Effector CD8-positive, alpha-beta T cell (primary cell): ENCODE measurements around the gene EXT2.

ENCODE experiments used
- DNase-seq: peaks from one replicate; lab custom pipeline; 2025; lab: John Stamatoyannopoulos, UW

The EXT2 gene

DNA sequence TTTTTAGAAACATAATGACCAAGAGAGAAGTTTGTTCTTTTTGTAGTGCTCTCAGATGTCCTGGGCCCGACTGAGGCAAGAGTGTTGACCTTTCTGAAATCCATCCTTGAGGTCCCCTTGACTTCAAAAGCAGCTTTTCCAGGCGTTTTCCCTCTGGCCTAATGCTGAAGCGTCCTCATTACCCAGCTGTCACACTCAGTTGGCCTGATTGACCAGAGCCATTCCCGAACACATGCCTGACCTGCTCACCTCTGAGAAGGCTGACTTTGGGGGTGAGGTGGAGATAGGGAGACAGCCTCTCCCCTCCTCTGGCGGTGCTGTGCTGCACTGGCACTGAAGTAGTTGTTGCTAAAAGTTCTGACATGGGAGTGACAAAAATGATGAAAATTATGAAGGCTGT, 147.6 kb downstream of the EXT2 start:
- no peak for DNase-seq

DNA sequence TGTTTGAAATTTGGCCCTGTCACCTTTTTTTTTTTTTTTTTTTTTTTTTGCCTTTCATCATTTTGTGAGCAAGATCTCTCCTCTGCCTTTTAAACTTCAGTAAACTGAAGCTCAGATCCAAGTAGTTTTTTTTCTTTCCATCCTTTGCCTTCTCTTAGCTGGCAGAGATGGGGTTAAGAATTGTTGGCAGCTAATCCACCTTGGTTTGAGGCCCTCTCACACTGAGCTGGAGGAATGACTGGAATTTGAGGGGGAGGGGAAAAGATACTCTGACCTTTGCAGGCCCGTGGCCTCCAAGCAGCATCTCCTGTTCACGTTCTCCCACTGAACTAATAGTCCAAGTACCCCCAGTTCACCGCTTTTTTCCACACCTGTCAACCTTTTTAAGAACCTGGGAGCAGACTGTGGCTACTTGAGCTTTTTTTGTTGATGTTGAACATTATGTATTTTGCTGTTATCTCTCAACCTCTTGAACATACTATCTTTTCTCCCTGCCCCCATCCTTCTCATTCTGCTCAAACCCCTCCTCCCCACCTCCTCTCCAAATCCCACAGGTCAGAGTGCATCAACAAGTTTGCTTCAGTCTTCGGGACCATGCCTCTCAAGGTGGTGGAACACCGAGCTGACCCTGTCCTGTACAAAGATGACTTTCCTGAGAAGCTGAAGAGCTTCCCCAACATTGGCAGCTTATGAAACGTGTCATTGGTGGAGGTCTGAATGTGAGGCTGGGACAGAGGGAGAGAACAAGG, 148.3 kb downstream of the EXT2 start:
- DNase-seq = no peak

DNA sequence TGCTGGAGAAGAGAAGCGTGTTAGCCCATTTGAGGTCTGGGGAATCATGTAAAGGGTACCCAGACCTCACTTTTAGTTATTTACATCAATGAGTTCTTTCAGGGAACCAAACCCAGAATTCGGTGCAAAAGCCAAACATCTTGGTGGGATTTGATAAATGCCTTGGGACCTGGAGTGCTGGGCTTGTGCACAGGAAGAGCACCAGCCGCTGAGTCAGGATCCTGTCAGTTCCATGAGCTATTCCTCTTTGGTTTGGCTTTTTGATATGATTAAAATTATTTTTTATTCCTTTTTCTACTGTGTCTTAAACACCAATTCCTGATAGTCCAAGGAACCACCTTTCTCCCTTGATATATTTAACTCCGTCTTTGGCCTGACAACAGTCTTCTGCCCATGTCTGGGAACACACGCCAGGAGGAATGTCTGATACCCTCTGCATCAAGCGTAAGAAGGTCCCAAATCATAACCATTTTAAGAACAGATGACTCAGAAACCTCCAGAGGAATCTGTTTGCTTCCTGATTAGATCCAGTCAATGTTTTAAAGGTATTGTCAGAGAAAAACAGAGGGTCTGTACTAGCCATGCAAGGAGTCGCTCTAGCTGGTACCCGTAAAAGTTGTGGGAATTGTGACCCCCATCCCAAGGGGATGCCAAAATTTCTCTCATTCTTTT, 149.3 kb downstream of the EXT2 start:
- DNase-seq = no peak

DNA sequence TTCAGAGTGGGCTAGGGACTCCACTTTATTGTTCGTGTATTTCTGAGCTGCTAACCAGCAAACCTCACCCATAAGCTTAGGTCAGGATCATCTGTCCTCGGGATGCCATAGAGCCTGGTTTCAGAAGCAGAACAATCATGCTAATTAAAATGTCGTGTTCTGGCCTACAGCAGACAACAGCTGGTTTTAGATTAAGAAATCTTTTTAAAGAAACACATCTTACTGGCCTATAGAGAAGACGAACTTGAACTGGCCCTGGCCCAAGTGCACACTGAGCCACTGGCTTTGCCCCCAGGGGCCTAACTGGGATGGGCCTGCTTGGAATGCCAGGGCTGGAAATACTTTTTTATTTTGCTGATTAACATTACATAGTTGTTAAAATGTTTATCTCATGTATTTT, 151.2 kb downstream of the EXT2 start:
- no peak for DNase-seq

DNA sequence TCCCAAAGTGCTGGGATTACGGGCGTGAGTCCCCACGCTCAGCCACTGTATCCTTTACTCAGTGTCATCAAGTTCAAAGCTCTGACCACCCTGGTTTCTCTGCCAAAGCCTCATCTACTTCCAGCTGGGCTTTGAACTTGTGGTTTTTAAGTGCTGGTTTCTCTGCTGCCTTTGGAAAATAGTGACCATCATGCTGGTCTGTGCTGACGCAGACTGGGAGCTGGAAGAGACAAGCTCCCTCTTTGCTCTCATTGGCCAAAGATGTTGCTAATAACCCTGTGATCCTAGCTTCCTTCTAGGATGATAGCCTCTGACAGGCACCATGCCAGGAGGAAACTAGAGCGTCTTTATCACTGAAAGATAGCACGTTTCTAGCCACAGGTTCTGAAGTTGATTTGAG, 152.0 kb downstream of the EXT2 start:
- DNase-seq = no peak

DNA sequence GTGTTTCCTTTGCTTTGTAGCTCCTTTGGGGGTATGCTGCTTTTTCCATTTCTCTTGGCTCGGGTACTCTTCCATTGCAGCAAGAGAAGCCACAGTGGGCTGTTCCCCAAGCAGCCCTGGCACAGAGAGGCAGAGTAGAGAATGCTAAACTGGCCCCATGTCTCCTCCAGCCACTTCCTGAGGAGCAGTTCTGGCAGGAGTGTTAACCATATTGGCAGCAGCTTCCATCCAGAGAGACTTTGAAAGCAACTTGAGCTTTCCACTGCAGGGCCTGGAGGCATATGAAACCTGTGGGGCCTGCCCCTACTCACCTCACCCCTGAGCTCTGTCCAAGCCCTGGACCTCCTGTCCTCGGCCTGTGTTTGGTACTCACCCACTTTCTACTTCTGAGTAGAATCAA, 152.6 kb downstream of the EXT2 start:
- no peak for DNase-seq

DNA sequence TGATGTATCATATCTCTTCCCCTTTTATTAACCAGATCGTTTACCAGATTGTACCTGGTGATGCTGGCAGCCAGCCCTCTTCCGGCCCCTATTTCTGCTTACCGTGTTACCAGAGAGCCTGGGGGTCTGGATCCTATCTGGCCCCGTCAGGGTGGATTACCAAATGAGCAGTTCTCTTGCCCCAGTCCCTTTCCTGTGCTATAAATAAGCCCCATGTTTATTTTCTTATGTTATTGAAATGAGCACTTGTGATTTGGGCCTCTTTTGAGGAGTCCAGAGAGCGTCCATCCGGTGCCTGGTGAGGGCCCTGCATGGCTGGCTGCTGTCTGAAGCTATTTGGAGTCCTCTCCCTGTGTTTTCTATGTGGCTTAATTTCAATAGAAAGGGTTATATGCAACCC, 154.9 kb downstream of the EXT2 start:
- DNase-seq = no peak

DNA sequence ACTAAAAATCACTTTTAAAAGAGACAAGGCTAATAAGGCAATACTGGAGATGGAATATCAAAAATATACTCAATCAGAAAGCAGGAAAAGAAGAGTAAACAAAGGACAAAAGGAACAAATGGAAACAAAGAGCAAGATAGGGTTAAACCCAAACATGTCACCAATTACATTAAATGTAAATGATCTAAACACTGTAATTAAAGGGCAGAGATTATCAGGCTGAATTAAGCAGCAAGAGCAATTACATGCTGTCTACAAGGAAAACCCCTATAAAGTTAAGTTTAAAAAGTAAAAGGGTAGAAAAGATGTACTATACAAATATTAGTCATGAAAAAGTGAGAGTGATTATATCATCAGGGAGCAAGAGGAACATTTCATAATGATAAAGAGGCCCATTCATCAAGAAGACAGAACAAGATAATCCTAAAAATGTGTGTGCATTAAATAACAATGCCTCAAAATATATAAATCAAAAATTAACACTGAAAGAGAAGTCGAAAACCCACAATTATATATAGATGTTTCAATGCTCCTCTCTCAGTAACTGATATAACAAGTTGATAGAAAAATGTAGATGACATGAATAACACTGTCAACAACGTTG, 157.6 kb downstream of the EXT2 start:
- no peak for DNase-seq

DNA sequence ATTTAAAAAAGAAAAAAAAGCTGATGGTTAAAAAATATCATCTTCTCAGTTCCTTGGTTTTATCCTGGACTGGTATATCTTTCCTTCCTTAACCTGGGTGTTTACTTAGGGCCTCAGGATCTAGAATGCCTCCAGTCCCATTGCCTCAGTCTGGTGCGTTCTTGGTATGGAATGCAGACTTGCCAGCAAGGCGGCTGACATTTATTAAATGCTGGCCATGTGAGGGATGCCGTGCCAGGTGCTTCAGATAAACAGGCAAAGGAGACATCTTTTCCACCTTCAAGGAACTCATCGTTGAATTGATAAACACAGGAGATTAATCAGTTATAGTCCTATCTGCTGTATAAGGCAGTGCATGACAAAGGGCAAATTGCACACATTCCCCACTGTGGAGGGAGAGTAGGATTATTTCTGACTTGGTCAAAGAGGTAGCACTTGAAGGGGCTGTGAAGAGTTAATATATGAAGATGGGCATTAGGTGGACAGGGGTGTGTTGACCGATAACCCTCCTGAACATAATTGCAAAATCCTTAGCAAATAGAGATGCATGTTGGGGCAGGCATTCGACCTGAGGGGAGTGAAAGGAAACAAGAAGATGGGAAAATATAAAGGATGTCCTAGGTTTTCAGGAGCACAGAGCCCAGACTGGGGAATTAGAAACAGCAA, 160.1 kb downstream of the EXT2 start:
- DNase-seq = no peak

DNA sequence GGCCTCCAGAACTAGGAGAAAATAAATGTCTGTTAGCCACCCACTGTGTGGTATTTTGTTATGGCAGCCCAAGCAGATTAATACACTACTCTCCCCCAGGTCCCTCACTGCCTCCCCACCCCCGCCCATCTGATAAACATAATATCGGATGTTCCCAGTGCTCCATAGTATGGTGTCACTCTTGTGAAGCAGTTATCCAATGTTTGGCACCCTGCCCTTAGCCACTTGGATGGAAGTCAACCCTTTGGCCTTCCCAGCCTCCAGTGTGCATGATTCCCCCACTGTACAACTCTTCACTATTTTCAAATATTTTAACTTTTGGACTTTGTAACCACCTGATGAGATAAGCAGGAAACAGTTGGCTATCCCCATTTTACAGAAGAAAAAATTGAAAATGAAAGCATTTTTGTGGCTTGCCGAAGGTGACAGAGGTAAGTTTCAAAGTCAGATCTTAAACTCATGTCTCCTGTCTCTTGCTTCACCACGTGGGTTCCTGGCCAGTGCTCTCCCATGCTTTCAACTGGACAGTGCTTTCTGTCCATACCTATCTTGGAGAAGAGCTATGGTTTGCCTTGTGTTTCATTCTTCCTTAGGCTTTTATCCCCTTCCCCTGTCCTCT, 161.3 kb downstream of the EXT2 start:
- no peak for DNase-seq

DNA sequence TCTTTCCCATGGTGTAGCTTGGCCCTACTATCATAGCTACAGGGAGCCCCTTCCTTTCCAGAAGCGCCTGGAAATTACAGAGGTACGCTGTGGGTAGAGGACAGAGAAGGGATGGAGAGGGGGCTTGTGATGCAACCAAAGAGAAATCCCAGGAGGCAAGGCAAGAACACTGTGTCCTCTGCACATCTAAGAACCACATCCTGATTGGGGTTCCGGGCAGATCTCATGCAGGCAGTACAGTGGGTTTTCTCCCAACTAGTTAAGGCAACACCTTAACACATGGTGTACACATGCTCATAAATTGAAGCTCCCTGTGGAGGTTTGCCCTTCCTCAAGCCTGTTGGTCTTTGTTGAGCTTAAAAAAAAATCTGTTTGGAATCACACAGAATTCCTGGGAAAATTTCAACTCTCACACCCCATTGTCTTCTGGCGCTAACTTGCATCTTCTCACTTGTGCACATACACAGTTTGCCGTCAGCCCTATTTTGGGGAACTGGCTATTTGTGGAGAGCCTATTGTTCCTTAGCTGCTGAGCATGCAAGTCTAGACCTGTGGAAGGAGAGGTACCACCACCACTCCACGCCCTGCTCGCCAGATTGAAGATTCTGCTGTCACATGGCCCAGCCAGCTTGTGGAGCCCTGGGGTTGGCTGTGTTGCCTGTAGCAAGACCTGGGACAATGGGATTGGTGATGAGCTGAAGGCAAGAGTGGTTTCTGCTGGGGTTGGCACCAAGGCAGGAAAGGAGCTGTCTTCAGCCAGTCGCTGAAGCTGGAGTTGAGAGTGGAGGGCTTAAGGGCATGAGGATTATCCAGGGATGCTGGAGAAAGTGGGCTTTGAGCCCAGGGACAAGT, 162.1 kb downstream of the EXT2 start:
- no peak for DNase-seq

DNA sequence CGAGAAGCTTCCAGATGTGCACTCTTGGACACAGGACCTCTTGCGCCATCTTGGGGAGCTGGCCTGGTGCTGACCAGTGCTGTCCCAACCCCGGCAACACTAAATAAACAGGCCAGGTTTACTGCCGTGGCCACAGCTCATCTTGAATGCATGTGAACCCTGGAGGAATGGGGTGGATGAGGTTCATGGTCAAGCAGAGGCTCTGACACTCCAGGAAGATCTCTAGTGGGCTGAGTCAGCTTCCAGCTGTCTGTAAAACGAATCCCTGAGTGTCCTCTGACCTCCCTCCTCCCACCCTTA, 162.7 kb downstream of the EXT2 start:
- no peak for DNase-seq

DNA sequence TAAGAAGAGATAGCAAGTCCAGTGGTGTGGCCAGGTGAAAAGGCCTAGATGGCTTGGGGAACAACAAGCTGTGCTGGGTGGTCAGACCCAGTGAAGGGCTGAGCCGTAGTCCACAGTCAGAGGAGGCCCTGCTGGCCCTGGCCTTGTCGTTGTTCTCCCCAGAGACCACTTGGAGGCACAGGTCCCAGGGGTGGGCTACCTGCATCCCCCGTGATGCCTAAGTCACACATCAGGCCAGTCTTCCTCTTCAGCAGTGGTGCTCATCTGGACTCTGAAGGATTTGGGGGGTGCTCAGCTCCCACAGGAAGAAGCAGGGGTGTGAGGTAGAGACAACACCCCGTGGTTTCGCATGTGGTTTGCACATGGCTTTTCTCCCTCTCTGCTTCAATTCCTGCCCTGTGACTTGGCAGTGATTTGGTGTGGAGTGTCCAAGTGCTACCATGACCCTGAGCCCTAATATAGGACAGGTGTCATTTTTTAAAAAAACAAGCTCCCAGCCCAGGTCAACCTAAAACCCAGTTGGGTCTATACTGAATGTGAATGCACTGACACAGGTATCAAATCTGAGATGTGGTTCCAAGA, 163.5 kb downstream of the EXT2 start:
- no peak for DNase-seq

DNA sequence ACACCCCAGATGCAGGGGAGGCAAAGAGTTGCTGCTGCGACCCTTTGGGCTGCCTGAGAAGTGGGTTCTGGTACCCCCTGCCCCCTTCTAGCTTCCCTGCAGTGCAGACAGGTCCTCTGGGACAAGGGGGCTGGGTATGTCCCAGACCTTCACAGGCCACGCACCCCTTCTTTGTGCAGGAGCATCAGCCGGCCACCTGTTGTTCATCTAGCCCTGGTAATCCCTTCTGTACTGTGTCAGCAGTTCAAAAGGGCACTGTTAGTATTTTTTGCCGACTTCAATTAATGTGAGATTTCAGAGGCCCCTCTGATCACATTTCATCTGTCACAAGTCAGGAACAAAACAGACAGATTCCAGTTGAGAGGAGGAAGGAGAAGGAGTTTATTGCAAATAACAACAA, 164.6 kb downstream of the EXT2 start:
- DNase-seq = no peak

DNA sequence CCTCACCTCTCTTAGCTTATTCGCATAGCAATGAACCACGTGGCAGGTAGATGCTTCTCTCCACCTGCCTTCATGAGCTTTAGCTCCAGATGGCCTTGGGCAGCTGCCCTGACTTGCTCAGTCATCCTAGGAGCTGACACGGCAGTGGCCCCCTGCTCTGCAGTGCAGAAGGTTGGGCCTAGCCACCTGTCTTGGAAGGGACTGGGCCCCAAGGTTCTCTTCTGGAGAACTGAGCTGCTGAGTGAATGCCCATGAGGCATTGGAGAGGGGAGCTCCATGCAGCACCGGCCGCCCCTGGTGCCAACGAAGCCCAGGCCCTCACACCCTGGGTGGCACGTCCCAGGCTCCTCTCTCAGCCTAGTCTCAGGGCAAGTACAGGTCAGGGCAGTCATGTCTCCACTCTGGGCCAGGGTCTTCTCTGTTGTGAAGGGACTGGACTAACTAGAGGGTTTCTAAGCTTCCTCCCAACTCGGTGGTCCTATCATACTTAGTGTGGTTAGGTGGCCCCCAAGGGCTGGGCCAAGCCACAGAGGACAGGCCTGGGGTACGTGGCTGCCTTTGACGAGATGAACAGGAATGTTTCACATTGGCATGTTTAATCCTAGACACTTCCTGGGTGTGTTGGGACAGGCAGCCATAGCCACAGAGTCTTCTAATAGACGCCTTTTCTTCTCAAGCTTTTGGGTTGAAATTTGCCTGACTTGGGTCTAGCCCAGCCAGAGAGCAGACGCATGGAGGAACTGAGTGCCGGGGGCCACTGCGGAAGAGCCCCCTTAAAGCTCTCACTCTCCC, 166.5 kb downstream of the EXT2 start:
- DNase-seq = no peak

DNA sequence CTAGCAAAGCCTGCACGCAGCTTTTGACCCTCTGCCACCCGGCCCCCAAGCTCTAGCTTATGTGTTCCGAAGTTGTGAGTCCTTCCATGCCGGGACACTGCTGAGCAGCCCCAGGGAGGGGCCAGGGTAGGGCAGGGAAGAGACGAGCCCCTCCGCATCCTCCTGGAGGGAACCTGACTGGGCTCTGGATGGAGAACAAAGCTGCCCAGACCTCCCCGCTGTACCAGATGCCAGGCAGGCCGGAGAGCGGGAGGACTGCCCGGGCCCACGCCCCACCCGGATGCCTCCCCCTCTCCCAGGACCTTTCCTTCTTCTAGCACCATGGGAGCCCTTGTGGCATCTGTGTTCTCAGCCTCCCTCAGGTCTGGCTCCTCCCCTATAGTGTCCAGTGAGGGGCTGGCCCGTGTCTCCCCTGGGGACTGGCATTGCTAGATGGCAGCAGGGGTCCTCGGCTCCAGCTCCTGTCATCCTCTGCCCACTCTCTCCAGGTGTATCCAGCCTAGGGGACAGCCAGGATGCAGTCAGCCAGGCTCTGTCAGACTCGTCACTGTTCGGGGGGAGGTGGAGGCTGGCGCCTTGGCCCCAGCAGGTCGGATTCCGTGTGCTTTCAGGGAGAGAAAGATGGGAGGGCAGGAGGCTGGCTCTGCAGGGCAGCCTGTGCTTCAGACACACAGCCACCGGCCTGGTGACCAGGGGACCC, 168.4 kb downstream of the EXT2 start:
- no peak for DNase-seq

DNA sequence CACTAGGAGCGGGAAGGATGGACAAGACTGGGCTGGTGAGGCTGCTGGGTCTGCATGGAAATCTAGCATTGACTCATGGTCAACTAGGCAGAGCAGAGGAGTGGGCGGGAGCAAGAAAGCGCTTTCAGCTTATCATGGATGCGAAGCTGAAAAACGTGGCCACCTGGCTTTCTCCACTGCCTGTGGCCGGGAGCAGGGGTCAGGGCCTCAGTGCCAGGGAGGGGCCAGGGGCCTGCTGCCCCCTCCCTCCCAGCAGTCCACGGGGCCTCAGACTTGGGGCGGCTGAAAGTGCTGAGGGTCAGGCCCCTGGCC, 168.9 kb downstream of the EXT2 start:
- no peak for DNase-seq

DNA sequence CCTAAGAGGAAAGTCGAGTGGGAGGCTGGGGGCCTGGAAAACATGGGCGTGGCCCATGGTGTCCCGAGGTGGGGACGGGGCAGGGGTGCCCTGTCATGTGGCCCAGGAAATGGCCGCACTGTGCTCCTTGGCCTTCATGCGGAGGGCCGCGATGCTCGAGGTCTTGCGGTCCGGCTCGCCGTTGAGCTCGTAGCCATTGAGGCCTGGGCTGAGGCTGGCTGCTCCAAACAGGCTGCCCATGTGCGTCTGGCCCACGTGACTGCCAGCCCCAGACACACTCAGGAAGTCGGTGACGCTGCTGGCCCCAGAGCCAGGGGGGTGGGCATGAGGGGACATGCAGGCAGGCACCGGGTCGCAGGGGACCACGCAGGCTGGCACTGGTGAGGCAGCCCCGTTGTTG, 169.3 kb downstream of the EXT2 start:
- DNase-seq = no peak

DNA sequence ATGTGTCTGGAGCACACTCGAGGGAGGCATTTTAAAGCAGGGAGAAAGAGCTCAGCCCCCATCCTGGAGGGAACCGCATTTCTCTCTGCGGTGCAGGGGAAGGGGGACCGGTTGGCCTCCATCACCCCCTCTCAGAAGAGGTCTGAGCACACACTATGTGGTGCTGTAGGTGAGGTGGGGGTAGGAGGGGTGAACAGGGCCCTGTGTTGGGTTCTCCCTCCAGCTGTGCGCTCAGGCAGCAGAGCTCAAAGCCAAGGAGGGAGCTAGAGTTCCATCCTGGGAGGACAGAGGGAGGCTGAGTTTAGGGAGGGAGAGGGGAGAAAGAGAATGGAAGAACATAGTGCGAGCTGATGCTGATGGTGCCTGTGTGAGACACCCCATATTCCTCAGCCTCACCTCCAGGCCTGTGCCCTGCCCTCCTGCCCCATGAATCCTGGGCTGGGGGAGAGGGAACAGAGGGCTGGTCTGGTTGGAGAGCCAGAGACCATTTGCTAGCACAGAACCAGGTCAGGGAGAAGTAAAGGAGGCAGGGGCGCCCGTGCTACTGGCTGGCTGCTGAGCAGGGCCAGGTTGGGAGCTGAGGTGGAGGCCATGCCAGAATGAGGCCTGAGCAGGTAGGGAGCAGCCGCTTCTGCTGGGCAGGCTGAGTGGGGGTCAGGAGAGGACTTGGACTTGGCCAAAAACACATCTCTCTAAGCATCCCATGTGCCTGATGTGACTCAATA, 170.7 kb downstream of the EXT2 start:
- no peak for DNase-seq
